Astrocyte (in vitro differentiated cells and primary cell): ENCODE data around the gene GATM.

Experiments
- CTCF ChIP-seq: IDR thresholded peaks from 2 replicates; pipeline ENCODE4 v1.5.1; 2011; ENCODE audit warnings: low read depth, mild to moderate bottlenecking, inconsistent platforms, low read length, moderate library complexity; ENCODE audit not compliant: insufficient read depth
- EZH2 ChIP-seq: IDR thresholded peaks from 2 replicates; pipeline ENCODE4 v1.6.1; 2012; ENCODE audit warnings: mild to moderate bottlenecking, low read length, inconsistent platforms; ENCODE audit not compliant: insufficient read depth

GRCh38 chr15:45337224-45337623, 41.1 kb downstream of the GATM start:
- TF ChIP-seq CTCF (no peak), EZH2 (no peak)
